Vagina (tissue), 2 donors: Measurements from ENCODE around the gene TCHP. TPM values are rescaled to one million over a fixed set of nuclear protein-coding genes. Genes with fewer than 3 reads are reported as not detected.
A peak's percentile ranks its signal among the peaks of the same experiment; 100 is the strongest.
"Not testable (repeated sequence)": the region's sequence is repeated elsewhere in the genome, so short reads cannot be mapped to it uniquely, and the experiment has no call there.

Source experiments
- DNase-seq, 2 donors: peaks; one replicate each; pipeline ENCODE4 v3.0.0-alpha.2; 2017; ENCODE audit errors: extremely low spot score in 2 of 2
- H3K27ac ChIP-seq: fragments of 200-600 bp; sonication (generic); one replicate; pipeline ENCODE4 v1.5.1; 2019
- H3K27me3 ChIP-seq: fragments of 200-600 bp; sonication (generic); one replicate; pipeline ENCODE4 v1.5.1; 2019
- H3K36me3 ChIP-seq, 2 donors: fragments of 200-600 bp; sonication (generic); one replicate each; pipeline ENCODE4 v1.5.1; 2017 to 2019
- H3K4me1 ChIP-seq: fragments of 200-600 bp; sonication (generic); one replicate; pipeline ENCODE4 v1.5.1; 2019
- H3K4me3 ChIP-seq, 2 donors: fragments of 200-600 bp; sonication (generic); 1 replicate in 1 of 2; 2 replicates in 1 of 2; pipeline ENCODE4 v1.5.1; 2016 to 2019
- H3K9me3 ChIP-seq: fragments of 200-600 bp; sonication (generic); one replicate; pipeline ENCODE4 v1.5.1; 2019
- CTCF ChIP-seq, 3 experiments: fragments of 450-650 bp in 2 of 3; fragments of 200-600 bp in 1 of 3; sonication (generic) in 1 of 3; IDR thresholded peaks; one replicate each; pipeline ENCODE4 v1.5.1; 2017 to 2019; ENCODE audit warnings: antibody characterized with exemption in 3 of 3, mild to moderate bottlenecking in 2 of 3, moderate library complexity in 2 of 3
- POLR2A ChIP-seq, 2 donors: fragments of 450-650 bp; IDR thresholded peaks; one replicate each; pipeline ENCODE4 v1.6.1; 2017; ENCODE audit warnings: antibody characterized with exemption in 2 of 2, mild to moderate bottlenecking in 2 of 2, moderate library complexity in 2 of 2
- POLR2AphosphoS5 ChIP-seq, 2 donors: sonication (generic); formaldehyde crosslinking; IDR thresholded peaks; one replicate each; pipeline ENCODE4 v1.9.0; 2017; ENCODE audit warnings: antibody characterized with exemption in 2 of 2, mild to moderate bottlenecking in 2 of 2, low read depth in 1 of 2; ENCODE audit not compliant: insufficient read depth in 1 of 2
- intact Hi-C: fragments of 100-400 bp; cut with DNase I; formaldehyde crosslinking; loops from one replicate; pipeline ENCODE4 v1.15.1; 2023
- total RNA-seq: library from RNA; depleted of rRNA; stranded (reverse); fragments of >200 nt; gene quantifications from one replicate; pipeline ENCODE4 v1.2.3, GENCODE V29; 2016

Gene TCHP
- total RNA-seq, 1 donor from 2014 or later, result 21.1 TPM

- Histone ChIP-seq H3K4me1 (peaks cover 23% of the 10 kb centered on the region), H3K36me3 (peaks cover 0 to 26% of the 10 kb centered on the region in 2 donors), H3K27ac (no peak overlapping the region), H3K4me3 (no peak overlapping the region), H3K9me3 (no peaks in the 10 kb centered on the region), H3K27me3 (no peaks in the 10 kb centered on the region)
- TF ChIP-seq POLR2A (IDR thresholded peaks at IDR 0.05) (no peak), POLR2AphosphoS5 (IDR thresholded peaks at IDR 0.05; ENCODE audit: insufficient read depth in 1 of 2, low read depth in 1 of 2) (no peak), CTCF (IDR thresholded peaks at IDR 0.05) (no peak)
- DNase-seq, result no peak
- intact Hi-C loops, result no loop called here
Observed at GRCh38 chr12:109860977-109861376, 39.1 kb upstream of the TCHP start.

- H3K9me3 ChIP-seq, result no peaks in the 10 kb centered on the region
- TF ChIP-seq POLR2A (IDR thresholded peaks at IDR 0.05) (no peak), POLR2AphosphoS5 (IDR thresholded peaks at IDR 0.05; ENCODE audit: insufficient read depth in 1 of 2, low read depth in 1 of 2) (no peak), CTCF (IDR thresholded peaks at IDR 0.05) (no peak)
- H3K4me3 ChIP-seq, result no peak overlapping the region
- peaks cover 23% of the 10 kb centered on the region for H3K4me1 ChIP-seq
- no peak overlapping the region for H3K27ac ChIP-seq
- DNase-seq, result no peak
- H3K36me3 ChIP-seq, result peaks cover 0 to 20% of the 10 kb centered on the region in 2 donors
- intact Hi-C loops, result no loop called here
- no peaks in the 10 kb centered on the region for H3K27me3 ChIP-seq
Observed at GRCh38 chr12:109861689-109862314, 38.3 kb upstream of the TCHP start.

GRCh38 chr12:109862491-109862890 lies 37.6 kb upstream of the TCHP start:
- DNase-seq, intact Hi-C loops, H3K9me3 ChIP-seq, H3K27me3 ChIP-seq, H3K4me3 ChIP-seq, H3K27ac ChIP-seq: not testable (repeated sequence)
- peaks cover 23% of the 10 kb centered on the region for H3K4me1 ChIP-seq
- peaks cover 0 to 13% of the 10 kb centered on the region in 2 donors for H3K36me3 ChIP-seq

- Histone ChIP-seq H3K27me3 (no peaks in the 10 kb centered on the region), H3K4me3 (no peak overlapping the region), H3K9me3 (no peaks in the 10 kb centered on the region), H3K4me1 (peaks cover 35% of the 10 kb centered on the region), H3K27ac (peak overlapping the region; percentile 14), H3K36me3 (no peaks in the 10 kb centered on the region)
- no peak for TF ChIP-seq POLR2A (IDR thresholded peaks at IDR 0.05)
- no peak for TF ChIP-seq CTCF (IDR thresholded peaks at IDR 0.05)
- no peak for TF ChIP-seq POLR2AphosphoS5 (IDR thresholded peaks at IDR 0.05; ENCODE audit: insufficient read depth in 1 of 2, low read depth in 1 of 2)
- intact Hi-C loops, result no loop called here
- no peak for DNase-seq
Observed at GRCh38 chr12:109863847-109864712, 36.0 kb upstream of the TCHP start.

- Histone ChIP-seq H3K4me3 (no peak overlapping the region), H3K9me3 (no peaks in the 10 kb centered on the region), H3K4me1 (peaks cover 43% of the 10 kb centered on the region), H3K27ac (peak overlapping the region; percentile 50), H3K36me3 (no peaks in the 10 kb centered on the region), H3K27me3 (no peaks in the 10 kb centered on the region)
- DNase-seq, result no peak
- TF ChIP-seq POLR2AphosphoS5 (IDR thresholded peaks at IDR 0.05; ENCODE audit: insufficient read depth in 1 of 2, low read depth in 1 of 2) (peak in 1 of 2 donors; percentile 89), CTCF (IDR thresholded peaks at IDR 0.05) (no peak), POLR2A (IDR thresholded peaks at IDR 0.05) (no peak)
- intact Hi-C loops, result no loop called here
Observed at GRCh38 chr12:109864916-109865315, 35.2 kb upstream of the TCHP start.
